GM21367 (cell line): ENCODE results near the gene STRN4.

Experiments used
- ATAC-seq: cut with Tn5 transposase; IDR thresholded peaks from one replicate; pipeline ENCODE4 v1.9.1; 2021; ENCODE audit not compliant: unreplicated experiment

STRN4 gene

GRCh38 chr19:46744005-46744691 is 2.1 kb downstream of the STRN4 start:
- no peak for ATAC-seq

GRCh38 chr19:46742926-46743480 is 3.2 kb downstream of the STRN4 start:
- ATAC-seq = no peak

- ATAC-seq = no peak
Measured at GRCh38 chr19:46741447-46741846, 4.8 kb downstream of the STRN4 start.

- no peak for ATAC-seq
Measured at GRCh38 chr19:46739290-46739771, 6.9 kb downstream of the STRN4 start.

GRCh38 chr19:46737761-46738171 is 8.5 kb downstream of the STRN4 start:
- ATAC-seq = no peak

- no peak for ATAC-seq
Measured at GRCh38 chr19:46737298-46737654, 9.0 kb downstream of the STRN4 start.

- ATAC-seq = no peak
Measured at GRCh38 chr19:46736531-46737297, 9.5 kb downstream of the STRN4 start.

- no peak for ATAC-seq
Measured at GRCh38 chr19:46733690-46734292, 12.5 kb downstream of the STRN4 start.

GRCh38 chr19:46732966-46733689 is 13.1 kb downstream of the STRN4 start:
- no peak for ATAC-seq

GRCh38 chr19:46732172-46732938 is 13.9 kb downstream of the STRN4 start:
- ATAC-seq = no peak

- no peak for ATAC-seq
Measured at GRCh38 chr19:46731584-46731983, 14.7 kb downstream of the STRN4 start.

GRCh38 chr19:46731007-46731501 is 15.2 kb downstream of the STRN4 start:
- no peak for ATAC-seq

GRCh38 chr19:46730595-46730994 is 15.7 kb downstream of the STRN4 start:
- no peak for ATAC-seq

- ATAC-seq = no peak
Measured at GRCh38 chr19:46730187-46730586, 16.1 kb downstream of the STRN4 start.

GRCh38 chr19:46729696-46730095 is 16.6 kb downstream of the STRN4 start:
- no peak for ATAC-seq

GRCh38 chr19:46728693-46729339 is 17.4 kb downstream of the STRN4 start:
- ATAC-seq = no peak

- no peak for ATAC-seq
Measured at GRCh38 chr19:46728208-46728607, 18.0 kb downstream of the STRN4 start.

GRCh38 chr19:46727757-46728156 is 18.5 kb downstream of the STRN4 start:
- no peak for ATAC-seq

GRCh38 chr19:46726971-46727501 is 19.2 kb downstream of the STRN4 start:
- no peak for ATAC-seq
